KOPT-K1 (cell line): Measurements from ENCODE around the gene USH1C.

Experiments
- H3K27ac ChIP-seq: fragments of 200-600 bp; sonication (generic); 2 replicates; pipeline ENCODE4 v1.5.1; 2016; ENCODE audit warnings: antibody characterized with exemption, mild to moderate bottlenecking, low read depth, low read length; ENCODE audit not compliant: poor library complexity, severe bottlenecking
- H3K36me3 ChIP-seq: fragments of 200-600 bp; sonication (generic); 2 replicates; pipeline ENCODE4 v1.5.1; 2017; ENCODE audit warnings: antibody characterized with exemption, mild to moderate bottlenecking, low read length, moderate library complexity; ENCODE audit not compliant: insufficient read depth
- H3K9me3 ChIP-seq: fragments of 200-600 bp; sonication (generic); 2 replicates; pipeline ENCODE4 v1.5.1; 2017; ENCODE audit warnings: antibody characterized with exemption, low read length, mild to moderate bottlenecking; ENCODE audit not compliant: insufficient read depth, poor library complexity, severe bottlenecking

The USH1C gene

DNA sequence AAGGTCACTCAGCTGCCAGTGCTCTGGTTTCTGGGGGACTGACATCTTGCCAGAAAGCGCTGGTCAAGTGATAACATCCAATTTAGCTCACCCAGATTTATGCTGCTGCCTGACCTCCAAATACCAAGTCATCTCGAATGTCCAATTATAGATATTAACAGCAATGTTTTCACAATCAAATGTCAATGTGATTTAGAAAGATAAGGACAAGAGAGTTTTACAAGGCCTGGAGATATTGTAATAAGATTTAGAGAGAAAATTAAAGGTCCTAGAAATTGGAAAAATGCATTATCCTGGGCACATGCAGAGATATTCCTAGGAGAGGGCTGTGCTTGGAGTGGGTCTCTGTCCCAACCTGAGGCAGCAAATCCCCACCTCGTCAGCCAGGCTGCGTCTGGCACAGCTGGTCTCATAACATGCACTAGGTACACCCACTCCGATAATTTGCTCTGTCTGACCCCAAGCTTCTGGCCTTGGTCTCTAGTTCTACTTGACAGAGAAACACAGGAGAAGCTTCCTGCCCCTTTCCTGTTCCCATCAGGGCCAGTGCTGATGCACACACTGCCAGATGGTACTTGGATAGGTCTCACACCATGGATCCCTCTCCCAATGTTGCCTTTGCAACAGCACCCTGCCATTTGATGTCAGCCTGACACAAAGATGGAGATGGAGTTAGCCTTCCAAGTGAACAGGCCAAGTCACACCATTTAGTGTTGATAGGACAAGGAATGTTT is 28.6 kb downstream of the USH1C start:
- no peak overlapping the region for H3K27ac ChIP-seq
- H3K36me3 ChIP-seq = no peaks in the 10 kb centered on the region
- no peaks in the 10 kb centered on the region for H3K9me3 ChIP-seq

DNA sequence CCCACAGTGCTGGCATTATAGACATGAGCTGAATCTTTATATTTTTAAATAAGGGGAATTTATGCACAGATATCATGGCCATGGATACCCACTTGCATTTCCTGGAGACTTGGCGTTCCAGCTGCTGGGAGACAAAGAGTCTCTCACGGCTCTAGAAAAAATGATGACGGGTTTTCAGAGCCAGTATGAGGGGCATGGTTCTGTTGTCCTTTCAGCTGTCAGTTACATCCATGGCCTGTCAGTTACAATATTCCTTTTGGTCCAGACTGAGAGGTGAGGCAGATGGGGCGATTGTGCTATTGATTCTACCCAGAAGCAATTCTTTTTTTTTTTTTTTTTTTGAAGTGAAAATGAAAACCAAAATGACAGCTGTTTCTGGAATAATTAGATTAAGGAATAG is 29.7 kb downstream of the USH1C start:
- H3K9me3 ChIP-seq = no peaks in the 10 kb centered on the region
- H3K36me3 ChIP-seq = no peaks in the 10 kb centered on the region
- no peak overlapping the region for H3K27ac ChIP-seq

DNA sequence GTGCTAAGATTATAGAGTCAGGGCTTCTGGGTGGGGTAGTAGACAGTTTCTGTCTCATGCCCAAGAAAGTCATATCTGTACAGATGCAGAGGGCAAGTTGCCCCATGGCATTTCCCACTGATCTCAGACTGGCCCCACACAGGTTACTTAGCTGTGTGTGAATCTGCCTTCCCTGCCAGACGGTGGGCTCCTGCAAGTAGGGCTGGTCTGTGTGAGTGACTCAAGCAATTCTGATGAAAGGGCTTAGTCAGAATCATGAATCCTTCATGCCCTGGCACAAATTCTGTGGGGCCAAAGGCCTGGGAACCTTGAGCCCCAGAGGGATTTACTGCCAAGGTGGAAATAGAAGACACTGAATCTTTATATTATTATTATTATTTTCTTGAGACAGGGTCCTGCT is 30.4 kb downstream of the USH1C start:
- Histone ChIP-seq H3K27ac (no peak overlapping the region), H3K36me3 (no peaks in the 10 kb centered on the region), H3K9me3 (no peaks in the 10 kb centered on the region)

DNA sequence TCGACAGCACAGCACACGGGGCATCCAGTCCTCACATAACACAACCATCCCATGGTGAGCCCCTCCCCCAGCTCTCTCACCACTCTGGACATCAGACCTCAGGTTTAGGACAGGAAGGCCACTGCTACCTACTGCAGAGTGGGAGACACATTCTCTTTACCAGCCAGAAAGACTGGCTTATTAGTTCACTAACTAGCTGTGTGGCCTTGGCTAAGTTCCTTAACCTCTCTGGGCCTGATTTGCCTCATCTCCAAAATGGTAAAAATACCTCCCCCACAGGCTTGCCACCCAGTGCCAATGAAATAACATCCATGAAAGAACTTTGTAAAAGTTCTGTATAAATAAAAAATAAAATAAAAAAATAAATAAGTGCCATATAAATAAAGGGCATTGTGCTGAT is 32.1 kb downstream of the USH1C start:
- H3K9me3 ChIP-seq = no peaks in the 10 kb centered on the region
- no peaks in the 10 kb centered on the region for H3K36me3 ChIP-seq
- no peak overlapping the region for H3K27ac ChIP-seq

DNA sequence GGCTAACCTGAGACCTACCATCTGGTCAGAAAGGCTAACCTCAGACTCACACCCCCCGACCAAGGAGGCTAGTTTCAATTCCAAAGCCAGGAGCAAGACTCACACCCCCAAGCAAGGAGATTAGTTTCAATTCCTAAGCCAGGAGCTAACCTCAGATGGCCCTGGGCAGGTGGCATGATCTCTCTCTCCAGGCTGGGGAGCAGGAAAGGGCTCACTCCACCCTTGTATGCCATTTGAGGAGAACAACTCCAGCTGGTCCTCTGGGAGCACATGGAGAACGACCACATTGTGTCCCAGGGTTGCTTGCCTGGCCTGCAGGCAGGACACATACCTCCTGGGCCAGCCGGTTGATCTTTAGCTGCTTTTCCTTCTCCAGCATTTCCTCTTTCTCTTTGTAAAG is 32.6 kb downstream of the USH1C start:
- Histone ChIP-seq H3K9me3 (no peaks in the 10 kb centered on the region), H3K27ac (no peak overlapping the region), H3K36me3 (no peaks in the 10 kb centered on the region)

DNA sequence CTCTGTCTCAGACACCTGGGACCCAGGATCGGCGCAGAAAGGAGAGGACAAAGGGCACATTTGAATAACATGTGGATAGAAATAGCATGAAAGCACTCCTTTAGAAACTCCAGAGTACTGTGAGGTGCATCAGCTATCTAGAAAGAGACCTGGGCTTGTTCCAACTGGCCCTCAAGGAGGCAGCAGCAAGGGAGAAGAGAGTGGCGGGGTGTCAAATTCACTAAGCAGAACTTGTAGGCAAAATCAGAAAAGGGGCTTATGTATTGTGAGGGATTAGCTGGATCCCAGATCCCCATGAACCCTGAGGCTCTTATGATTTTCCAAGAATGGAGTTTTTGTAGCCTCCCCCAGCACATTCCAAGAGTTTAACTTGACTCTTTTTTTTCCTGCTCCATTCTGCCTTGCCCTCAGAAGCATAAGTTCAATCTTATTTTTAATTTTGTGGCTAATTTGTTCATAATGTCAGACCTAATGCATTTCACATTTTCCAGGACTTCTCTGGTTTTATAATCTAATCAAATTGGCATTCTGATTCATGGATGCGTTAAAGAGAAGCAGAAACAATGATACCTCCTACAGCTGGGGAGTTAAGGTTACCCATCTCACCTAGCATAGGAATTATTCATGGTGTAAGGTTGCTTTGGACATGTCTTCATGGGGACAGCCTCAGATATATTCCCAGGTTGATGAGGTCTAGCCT is 33.6 kb downstream of the USH1C start:
- Histone ChIP-seq H3K27ac (no peak overlapping the region), H3K36me3 (no peaks in the 10 kb centered on the region), H3K9me3 (no peaks in the 10 kb centered on the region)

DNA sequence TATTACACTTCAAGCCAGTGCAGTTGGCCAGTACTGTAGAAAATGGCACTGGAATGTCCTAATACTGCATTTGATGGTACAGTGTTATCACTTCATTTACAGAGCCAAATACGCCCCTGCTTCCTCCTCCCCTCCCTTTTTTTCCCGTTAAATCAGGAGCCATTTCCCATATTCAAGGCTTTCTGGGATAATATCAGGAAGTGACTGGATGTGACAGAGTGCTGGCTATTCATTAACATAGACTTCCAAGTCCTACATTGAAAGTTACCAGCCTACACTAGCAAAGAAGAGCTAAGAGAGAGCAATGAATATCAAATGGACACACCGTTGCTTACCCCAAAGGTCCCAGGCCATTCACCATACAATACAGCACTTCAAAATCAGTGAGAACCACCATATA is 35.4 kb downstream of the USH1C start:
- Histone ChIP-seq H3K36me3 (no peaks in the 10 kb centered on the region), H3K9me3 (no peaks in the 10 kb centered on the region), H3K27ac (no peak overlapping the region)

DNA sequence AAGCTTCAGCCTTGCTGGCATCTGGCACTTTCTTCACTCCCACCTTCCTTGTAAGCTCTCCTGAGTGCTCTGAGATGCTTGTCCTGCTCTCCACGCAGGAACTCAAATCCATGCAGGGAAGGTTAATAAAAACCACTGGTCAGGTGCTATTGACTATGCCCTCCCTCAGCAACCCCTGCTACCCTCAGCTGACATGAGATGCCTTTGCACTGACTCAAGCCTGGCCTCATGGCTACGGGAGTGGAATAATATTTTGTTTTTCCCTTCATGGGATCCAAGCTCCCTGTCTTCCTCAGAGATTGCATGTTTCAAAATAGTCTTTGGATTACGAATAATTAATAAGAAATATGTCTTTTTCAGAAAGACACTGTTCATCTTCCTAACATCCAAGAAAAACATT is 35.9 kb downstream of the USH1C start:
- H3K36me3 ChIP-seq = no peaks in the 10 kb centered on the region
- H3K27ac ChIP-seq = no peak overlapping the region

DNA sequence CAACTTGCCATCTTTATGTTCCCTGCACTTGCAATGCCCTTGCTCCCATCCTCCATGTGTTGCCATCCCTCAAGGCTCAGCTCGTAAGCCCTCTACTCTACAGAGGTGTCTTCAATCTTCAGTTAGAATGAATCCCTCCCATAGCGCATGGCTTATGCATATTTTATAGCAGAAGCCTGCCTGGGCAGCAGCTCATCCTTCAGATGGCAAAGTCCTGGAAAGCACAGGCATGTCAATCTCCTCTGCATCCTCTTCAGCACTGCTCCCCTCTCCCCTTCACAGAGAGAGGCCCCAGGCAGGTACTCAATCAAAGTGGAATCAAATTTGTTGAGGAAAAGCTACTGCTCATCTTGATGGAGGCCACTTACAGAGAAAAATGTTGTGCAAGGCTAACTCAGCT is 36.4 kb downstream of the USH1C start:
- no peaks in the 10 kb centered on the region for H3K36me3 ChIP-seq
- H3K27ac ChIP-seq = no peak overlapping the region
- H3K9me3 ChIP-seq = no peaks in the 10 kb centered on the region

More for the DNA sequence above, 35.9 kb downstream of the USH1C start:
- H3K9me3 ChIP-seq = no peaks in the 10 kb centered on the region

DNA sequence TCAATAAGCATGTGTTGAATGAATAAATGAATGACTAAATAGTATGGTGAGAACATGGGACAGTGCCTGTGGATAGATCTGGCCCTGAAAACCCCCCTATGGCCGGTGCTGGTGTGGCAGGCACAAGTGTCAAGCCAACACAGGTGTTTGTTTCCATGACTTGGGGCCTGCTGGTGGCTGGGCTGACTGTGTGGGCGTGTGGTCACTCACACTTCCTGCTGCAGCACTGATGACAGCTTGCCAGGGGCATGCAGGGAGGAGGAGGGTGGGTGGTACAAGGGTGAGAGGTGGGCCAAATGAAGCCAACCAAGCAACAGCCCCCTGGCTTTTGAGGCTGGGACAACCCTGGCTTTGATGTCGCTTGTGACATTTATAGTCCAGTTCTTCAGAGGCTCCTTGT is 37.3 kb downstream of the USH1C start:
- Histone ChIP-seq H3K36me3 (no peaks in the 10 kb centered on the region), H3K9me3 (no peaks in the 10 kb centered on the region), H3K27ac (no peak overlapping the region)

DNA sequence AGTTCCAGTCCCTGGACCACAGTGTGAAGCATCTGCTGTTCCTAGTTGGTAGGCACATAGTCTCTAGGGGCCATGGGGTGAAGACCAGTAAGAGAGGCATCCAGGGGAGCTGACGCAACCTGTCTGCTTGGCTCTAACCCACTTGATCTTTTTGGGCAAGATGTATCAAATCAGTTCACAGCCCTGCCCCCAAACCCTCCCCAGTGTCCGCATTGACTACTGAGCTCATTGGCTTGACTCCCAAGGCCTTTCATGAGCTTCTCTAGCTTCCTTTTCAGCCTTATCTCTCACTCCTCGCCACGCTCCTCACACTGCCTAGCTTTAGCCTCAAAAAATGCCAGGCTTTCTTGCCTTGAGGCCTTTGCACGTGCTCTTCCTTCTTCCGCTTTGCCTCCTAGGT is 37.9 kb downstream of the USH1C start:
- H3K27ac ChIP-seq = no peak overlapping the region
- no peaks in the 10 kb centered on the region for H3K9me3 ChIP-seq
- no peaks in the 10 kb centered on the region for H3K36me3 ChIP-seq

DNA sequence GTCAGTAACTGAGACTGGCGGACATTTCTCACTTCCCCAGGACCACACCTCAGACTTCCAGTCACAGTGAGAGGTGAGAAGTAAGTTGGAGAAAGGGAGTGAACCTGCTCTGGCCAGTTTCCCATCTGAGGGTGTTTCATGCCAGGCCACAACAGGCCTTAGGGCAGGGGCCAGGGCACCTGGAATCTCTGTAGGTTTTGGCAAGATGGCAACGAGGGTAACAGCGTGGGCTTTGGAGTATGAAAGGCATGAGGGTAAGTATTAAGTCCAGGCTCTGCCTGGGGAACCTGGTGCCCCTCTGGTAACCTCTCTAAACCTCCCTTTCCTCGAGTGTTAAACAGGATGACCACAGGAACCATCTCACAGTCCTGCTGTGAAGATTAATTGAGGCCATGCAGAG is 39.1 kb downstream of the USH1C start:
- Histone ChIP-seq H3K36me3 (no peaks in the 10 kb centered on the region), H3K9me3 (no peaks in the 10 kb centered on the region), H3K27ac (no peak overlapping the region)

DNA sequence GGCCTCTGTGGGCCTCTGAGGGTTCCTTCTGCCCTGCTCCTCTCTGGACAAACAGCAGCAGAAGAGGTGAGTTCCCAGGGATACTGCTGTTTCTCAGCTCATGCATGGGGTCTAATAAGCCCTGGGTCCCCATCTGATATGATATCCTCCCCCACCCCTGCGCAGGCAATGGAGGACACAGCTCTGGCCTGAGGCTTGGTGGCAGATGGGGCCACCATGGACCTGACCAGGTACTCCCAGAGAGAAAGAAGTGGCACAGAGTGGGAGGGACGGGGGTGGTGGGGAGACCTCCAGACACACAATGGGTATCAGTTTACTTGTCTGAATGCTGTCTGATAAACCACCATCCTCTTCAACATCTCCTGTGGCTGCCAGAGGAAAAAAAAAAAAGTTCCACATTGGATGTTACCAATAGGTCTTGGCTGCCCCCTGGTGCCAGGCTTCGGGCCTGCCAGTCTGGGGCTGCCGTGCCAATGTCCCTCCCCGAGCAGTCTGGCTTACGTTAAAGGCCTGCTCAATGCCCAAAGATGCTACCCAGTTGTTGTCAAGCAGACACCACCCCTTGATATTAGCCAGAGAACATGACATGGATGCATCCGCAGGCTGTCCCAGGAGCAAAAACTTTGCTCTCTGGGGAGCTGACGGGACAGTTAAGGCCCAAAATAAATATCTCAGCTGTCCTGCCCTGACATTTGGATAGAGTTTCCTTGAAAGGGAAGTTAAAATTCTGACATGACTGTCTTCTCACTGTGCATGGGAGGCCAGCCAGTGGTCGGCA is 39.7 kb downstream of the USH1C start:
- peak overlapping the region; percentile 45 for H3K27ac ChIP-seq
- no peaks in the 10 kb centered on the region for H3K36me3 ChIP-seq
- H3K9me3 ChIP-seq = no peaks in the 10 kb centered on the region

DNA sequence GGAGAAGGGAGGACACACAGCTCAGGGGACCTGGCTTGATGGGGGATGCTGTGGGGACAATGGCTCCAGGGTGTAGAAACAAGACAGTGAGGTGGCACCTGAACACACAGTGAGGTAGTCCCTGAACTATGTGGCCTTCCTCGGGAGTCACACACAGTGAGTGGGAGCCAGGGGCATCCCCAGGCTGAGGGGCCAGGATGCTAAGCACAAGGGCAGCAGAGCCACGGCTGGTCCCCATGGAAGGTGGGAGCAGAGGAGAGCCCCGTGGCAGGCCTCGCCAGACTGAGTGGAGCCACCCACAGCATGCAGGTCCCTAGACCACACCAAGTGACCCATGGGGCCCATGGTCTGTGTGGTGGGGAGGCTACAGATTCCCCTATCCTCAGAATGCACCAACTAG is 41.6 kb downstream of the USH1C start:
- no peaks in the 10 kb centered on the region for H3K36me3 ChIP-seq
- H3K9me3 ChIP-seq = no peaks in the 10 kb centered on the region
- H3K27ac ChIP-seq = peak overlapping the region; percentile 45

DNA sequence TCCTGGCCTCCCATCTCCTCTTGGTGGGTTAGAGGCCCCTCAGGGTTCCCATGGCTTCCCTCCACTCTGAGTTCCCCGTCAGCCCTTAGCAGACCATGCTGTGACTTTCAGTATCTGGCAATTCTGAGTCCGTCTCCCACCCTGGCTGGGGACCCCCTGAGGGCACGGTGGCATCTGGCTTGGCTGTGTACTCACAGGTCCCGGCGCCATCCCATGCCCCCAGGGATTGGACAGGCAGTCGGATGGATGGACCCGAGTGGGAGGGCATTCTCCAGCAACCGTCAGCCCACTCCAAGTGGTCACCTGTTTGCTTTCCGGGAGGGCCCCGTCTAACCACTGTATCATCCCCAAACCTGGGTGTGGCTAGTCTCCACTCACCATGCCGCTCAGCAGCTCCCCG is 43.5 kb downstream of the USH1C start:
- no peak overlapping the region for H3K27ac ChIP-seq
- no peaks in the 10 kb centered on the region for H3K9me3 ChIP-seq
- no peaks in the 10 kb centered on the region for H3K36me3 ChIP-seq
